IMR-90 (cell line): ENCODE measurements around the gene HPS4. TPM values are rescaled to one million over a fixed set of nuclear protein-coding genes. Genes with fewer than 3 reads are reported as not detected.

Experiments used
- ATAC-seq: fragments of 200-7000 bp; cut with Tn5 transposase; 2 replicates; pipeline ENCODE4 v1.9.1; 2020; ENCODE audit warnings: low read depth, mild to moderate bottlenecking, moderate library complexity
- BruUV-seq: library from RNA; stranded (reverse); fragments of 400-500 nt; replicated peaks from 2 replicates; lab custom pipeline; 2021; lab: Mats Ljungman, UMichigan
- CTCF ChIA-PET: fragments of 300-600 bp; formaldehyde crosslinking; extraction: SDS; loops from one replicate; lab custom pipeline; 2021; ENCODE audit warnings: antibody characterized with exemption; lab: Yijun Ruan, JAX
- POLR2A ChIA-PET: fragments of 300-600 bp; sonication (Branson Sonifier 250); formaldehyde crosslinking; loops from one replicate; lab custom pipeline; 2022; ENCODE audit warnings: antibody characterized with exemption; ENCODE audit not compliant: unreplicated experiment; lab: Charles Lee
- DNase-seq: peaks from one replicate; pipeline ENCODE4 v3.0.0; 2013
- H2AFZ ChIP-seq: replicated peaks from 2 replicates; pipeline ENCODE3; 2013; ENCODE audit warnings: low read length, mild to moderate bottlenecking; ENCODE audit not compliant: poor library complexity
- H2AK5ac ChIP-seq: 2 replicates; pipeline ENCODE4 v1.6.1; 2013; ENCODE audit warnings: low read depth, low read length, inconsistent platforms
- H2AK9ac ChIP-seq: replicated peaks from 2 replicates; pipeline ENCODE3; 2013; ENCODE audit warnings: mild to moderate bottlenecking, low read depth, low read length, moderate library complexity; ENCODE audit not compliant: poor library complexity
- H2BK120ac ChIP-seq: 2 replicates; pipeline ENCODE4 v1.6.1; 2013; ENCODE audit warnings: low read depth, low read length, inconsistent platforms
- H2BK15ac ChIP-seq: 3 replicates; pipeline ENCODE4 v1.6.1; 2013; ENCODE audit warnings: low read depth, low read length, inconsistent platforms
- H2BK20ac ChIP-seq: 2 replicates; pipeline ENCODE4 v1.6.1; 2013; ENCODE audit warnings: low read depth, mild to moderate bottlenecking, inconsistent platforms, low read length, moderate library complexity
- H2BK5ac ChIP-seq: 2 replicates; pipeline ENCODE4 v1.6.1; 2013; ENCODE audit warnings: mild to moderate bottlenecking, low read depth, low read length, inconsistent platforms; ENCODE audit not compliant: poor library complexity, severe bottlenecking
- H3K14ac ChIP-seq: replicated peaks from 2 replicates; pipeline ENCODE4 v1.6.1; 2013; ENCODE audit warnings: low read depth, low read length, inconsistent platforms
- H3K18ac ChIP-seq: 2 replicates; pipeline ENCODE4 v1.6.1; 2013; ENCODE audit warnings: low read depth, low read length, control low read depth
- H3K23ac ChIP-seq: 2 replicates; pipeline ENCODE4 v1.6.1; 2013; ENCODE audit warnings: low read depth, low read length, inconsistent platforms
- H3K27ac ChIP-seq: 2 replicates; pipeline ENCODE4 v1.5.1; 2013; ENCODE audit warnings: mild to moderate bottlenecking, control low read depth, low read length; ENCODE audit not compliant: insufficient read depth
- H3K27me3 ChIP-seq: 2 replicates; pipeline ENCODE4 v1.6.1; 2013; ENCODE audit warnings: low read length; ENCODE audit not compliant: control insufficient read depth, insufficient read depth
- H3K36me3 ChIP-seq: 2 replicates; pipeline ENCODE4 v1.6.1; 2013; ENCODE audit warnings: low read length, mixed read lengths; ENCODE audit not compliant: control insufficient read depth, insufficient read depth
- H3K4ac ChIP-seq: 2 replicates; pipeline ENCODE4 v1.6.1; 2013; ENCODE audit warnings: low read depth, low read length, inconsistent platforms
- H3K4me1 ChIP-seq: 2 replicates; pipeline ENCODE4 v1.6.1; 2013; ENCODE audit warnings: low read length, mixed read lengths; ENCODE audit not compliant: control insufficient read depth, insufficient read depth
- H3K4me2 ChIP-seq: 2 replicates; pipeline ENCODE4 v1.6.1; 2013; ENCODE audit warnings: low read depth, mild to moderate bottlenecking, control low read depth, low read length, moderate library complexity
- H3K4me3 ChIP-seq: 2 replicates; pipeline ENCODE4 v1.5.1; 2013; ENCODE audit warnings: low read depth, mild to moderate bottlenecking, control low read depth, low read length, moderate library complexity; ENCODE audit not compliant: insufficient read depth
- H3K56ac ChIP-seq: 2 replicates; pipeline ENCODE4 v1.6.1; 2013; ENCODE audit warnings: low read length, inconsistent platforms; ENCODE audit not compliant: insufficient read depth; ENCODE audit errors: extremely low read depth
- H3K79me1 ChIP-seq, 2 experiments: 2 replicates each; pipeline ENCODE4 v1.6.1; 2013; ENCODE audit warnings: low read length in 2 of 2, inconsistent platforms in 1 of 2, low read depth in 1 of 2
- H3K9ac ChIP-seq: 2 replicates; pipeline ENCODE4 v1.6.1; 2013; ENCODE audit warnings: low read depth, low read length, control low read depth
- H3K9me1 ChIP-seq: 2 replicates; pipeline ENCODE4 v1.6.1; 2013; ENCODE audit warnings: low read length, inconsistent platforms; ENCODE audit not compliant: insufficient read depth
- H3K9me3 ChIP-seq: 2 replicates; pipeline ENCODE4 v1.6.1; 2013; ENCODE audit warnings: low read length; ENCODE audit not compliant: control insufficient read depth, insufficient read depth
- H4K20me1 ChIP-seq: 2 replicates; pipeline ENCODE4 v1.6.1; 2013; ENCODE audit warnings: low read length, inconsistent platforms; ENCODE audit not compliant: insufficient read depth
- H4K5ac ChIP-seq: 2 replicates; pipeline ENCODE4 v1.6.1; 2013; ENCODE audit warnings: mild to moderate bottlenecking, low read depth, low read length, control low read depth
- H4K8ac ChIP-seq, 2 experiments: 2 replicates each; pipeline ENCODE4 v1.6.1; 2013; ENCODE audit warnings: low read depth in 2 of 2, low read length in 2 of 2, control low read depth in 1 of 2, inconsistent platforms in 1 of 2
- H4K91ac ChIP-seq: 2 replicates; pipeline ENCODE4 v1.6.1; 2013; ENCODE audit warnings: low read depth, low read length, inconsistent platforms; ENCODE audit not compliant: insufficient read depth
- MAZ ChIP-seq: IDR thresholded peaks from 2 replicates; pipeline ENCODE4 v1.6.1; 2012; ENCODE audit warnings: low read depth, mild to moderate bottlenecking, low read length, improper control_type of control experiment, moderate library complexity, borderline replicate concordance
- RAD21 ChIP-seq: IDR thresholded peaks from 2 replicates; pipeline ENCODE4 v1.6.1; 2012; ENCODE audit warnings: low read length, improper control_type of control experiment
- WGBS, 2 experiments: methylation state at CpG; one replicate each; pipeline versions ENCODE4 v1.1.5 to v1.1.7; 2013; ENCODE audit warnings: missing lambda C conversion rate in 2 of 2; ENCODE audit not compliant: insufficient read length in 1 of 2; ENCODE audit errors: extremely low coverage in 2 of 2; 5-methylcytosine and 5-hydroxymethylcytosine counted together
- dilution Hi-C: fragments of 300-500 bp; cut with HindIII; formaldehyde crosslinking; loops from one replicate; pipeline ENCODE4 v1.14.3; 2018; ENCODE audit warnings: low sequenced_read_pairs; ENCODE audit not compliant: unreplicated experiment
- in situ Hi-C: fragments of 300-500 bp; cut with MboI; formaldehyde crosslinking; loops from 3 replicates; pipeline ENCODE4 v1.14.3; 2019; ENCODE audit warnings: low sequenced_read_pairs, inconsistent platforms, mixed read lengths
- intact Hi-C: fragments of 100-400 bp; cut with micrococcal nuclease; formaldehyde crosslinking; loops from 2 replicates; pipeline ENCODE4 v1.10.0; 2022
- polyA plus RNA-seq, 3 experiments: library from polyadenylated mRNA; depleted of rRNA; stranded (reverse); fragments of >200 nt; gene quantifications; 2 replicates each; pipeline ENCODE4 v1.2.3, GENCODE V29; 2012; ENCODE audit warnings: low replicate concordance in 1 of 3
- total RNA-seq: library from RNA; depleted of rRNA; stranded (reverse); fragments of >200 nt; gene quantifications from 2 replicates; pipeline ENCODE4 v1.2.3, GENCODE V29; 2012; rRNA removed
- TF ChIP-seq, protein P1 (sequence below): fragments of 150-350 bp; IDR thresholded peaks from 2 replicates; pipeline ENCODE4 v1.6.1; 2017; ENCODE audit warnings: mild to moderate bottlenecking, antibody characterized with exemption, low read length, low read depth

The HPS4 gene
- total and polyA plus RNA-seq, 2 of the 4 experiments (the other 2 are of a cell fraction) = 15.8 to 19.0 TPM

DNA sequence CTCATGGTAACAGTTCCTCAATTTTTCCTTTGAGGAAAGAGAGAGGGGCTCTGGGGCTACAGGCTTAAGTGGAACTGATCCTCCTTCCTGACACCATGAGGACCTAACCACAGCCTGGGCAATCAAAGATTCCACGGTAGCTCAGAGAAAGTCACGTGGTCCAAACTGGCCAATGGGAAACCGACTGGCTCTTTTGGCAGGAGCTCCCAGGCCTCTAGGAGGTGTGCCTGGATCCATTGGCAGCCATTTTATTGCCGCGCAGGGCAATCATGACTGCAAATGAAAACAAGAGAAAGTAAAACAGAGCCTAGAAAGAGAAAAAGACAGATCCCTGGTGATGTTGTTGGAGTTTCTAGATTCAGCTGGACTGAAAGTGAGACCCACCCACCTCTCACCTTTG is 81.9 kb downstream of the HPS4 start:
- no TSS peak for BruUV-seq
- POLR2A ChIA-PET = no interaction called here

More for the DNA sequence above, 81.9 kb downstream of the HPS4 start:
- TF ChIP-seq, protein P1, sequence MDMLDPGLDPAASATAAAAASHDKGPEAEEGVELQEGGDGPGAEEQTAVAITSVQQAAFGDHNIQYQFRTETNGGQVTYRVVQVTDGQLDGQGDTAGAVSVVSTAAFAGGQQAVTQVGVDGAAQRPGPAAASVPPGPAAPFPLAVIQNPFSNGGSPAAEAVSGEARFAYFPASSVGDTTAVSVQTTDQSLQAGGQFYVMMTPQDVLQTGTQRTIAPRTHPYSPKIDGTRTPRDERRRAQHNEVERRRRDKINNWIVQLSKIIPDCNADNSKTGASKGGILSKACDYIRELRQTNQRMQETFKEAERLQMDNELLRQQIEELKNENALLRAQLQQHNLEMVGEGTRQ = peak; percentile 9; the same call in 1 of the 2 replicates
- no peak for TF ChIP-seq RAD21
- TF ChIP-seq MAZ = no peak
- no peak for DNase-seq
- intact Hi-C loops (no loop called here), dilution Hi-C loops (no loop called here), in situ Hi-C loops (loop anchor here (5.0 kb wide), 1 partner anchor 61 kb away; no protein-coding TSS in a partner anchor)
- no peaks in the 10 kb centered on the region for H3K4me1 ChIP-seq
- no peak overlapping the region for H3K14ac ChIP-seq
- no peak overlapping the region for H3K9ac ChIP-seq
- ATAC-seq = no peak
- WGBS, 2 experiments = 63% methylated on average over 4 of the region's 5 CpGs; no CpG with 5 or more reads in 1 of the 2 experiments
- CTCF ChIA-PET = interaction anchor here (1.8 kb wide), 1 partner anchor 60 kb away, joined by 6 read pairs; no protein-coding TSS in a partner anchor
- no peaks in the 10 kb centered on the region for H3K36me3 ChIP-seq
- no peaks in the 10 kb centered on the region for H4K20me1 ChIP-seq
- H3K23ac ChIP-seq = no peak overlapping the region
- no peak overlapping the region for H2BK15ac ChIP-seq
- H4K91ac ChIP-seq = no peak overlapping the region
- H3K4me3 ChIP-seq = no peak overlapping the region
- no peak overlapping the region for H2BK20ac ChIP-seq
- H2BK120ac ChIP-seq = no peak overlapping the region
- H3K27ac ChIP-seq = no peak overlapping the region
- no peak overlapping the region for H4K8ac ChIP-seq
- no peak overlapping the region for H3K18ac ChIP-seq
- no peaks in the 10 kb centered on the region for H3K79me1 ChIP-seq
- no peak overlapping the region for H3K4me2 ChIP-seq
- peaks cover 15% of the 10 kb centered on the region for H3K27me3 ChIP-seq
- no peak overlapping the region for H3K4ac ChIP-seq
- H2AK5ac ChIP-seq = no peak overlapping the region
- no peak overlapping the region for H2AK9ac ChIP-seq
- no peak overlapping the region for H4K5ac ChIP-seq
- H3K9me1 ChIP-seq = no peaks in the 10 kb centered on the region
- no peak overlapping the region for H2AFZ ChIP-seq
- no peaks in the 10 kb centered on the region for H3K9me3 ChIP-seq
- H2BK5ac ChIP-seq = no peak overlapping the region
- no peak overlapping the region for H3K56ac ChIP-seq

Other genes with a start within 250 kb of the HPS4 start
- gene ASPHD2, start 54.5 kb downstream of the HPS4 start, total RNA-seq = 1.1 and 1.3 TPM in 2 replicates
- 1.3 and 1.4 TPM in 2 replicates for gene ASPHD2, start 54.5 kb downstream of the HPS4 start, polyA plus RNA-seq (2012; rRNA removed)
- gene SRRD, start 94 bp upstream of the HPS4 start, total RNA-seq = 24.0 and 28.6 TPM in 2 replicates
- 15.7 and 18.3 TPM in 2 replicates for gene SRRD, start 94 bp upstream of the HPS4 start, polyA plus RNA-seq (2012; rRNA removed)
- gene TFIP11, start 28.7 kb upstream of the HPS4 start, total RNA-seq = 37.5 and 43.2 TPM in 2 replicates
- gene TFIP11, start 28.7 kb upstream of the HPS4 start, polyA plus RNA-seq (2012; rRNA removed) = 22.5 and 23.6 TPM in 2 replicates
- 41.7 and 42.5 TPM in 2 replicates for gene TPST2, start 106.3 kb upstream of the HPS4 start, total RNA-seq
- gene TPST2, start 106.3 kb upstream of the HPS4 start, polyA plus RNA-seq (2012; rRNA removed) = 63.6 and 81.1 TPM in 2 replicates
- not detected in 2 replicates for gene CRYBB1, start 134.2 kb upstream of the HPS4 start, total RNA-seq
- not detected in 2 replicates for gene CRYBB1, start 134.2 kb upstream of the HPS4 start, polyA plus RNA-seq (2012; rRNA removed)
- gene CRYBA4, start 138.2 kb upstream of the HPS4 start, total RNA-seq = not detected in 2 replicates
- gene CRYBA4, start 138.2 kb upstream of the HPS4 start, polyA plus RNA-seq (2012; rRNA removed) = not detected in 2 replicates
- gene MIAT, start 173.8 kb upstream of the HPS4 start, total RNA-seq = 0.54 and 1.1 TPM in 2 replicates
- 0.29 and 0.65 TPM in 2 replicates for gene MIAT, start 173.8 kb upstream of the HPS4 start, polyA plus RNA-seq (2012; rRNA removed)